ENCODE data around the gene ZNF451. TPM values are rescaled to one million over a fixed set of nuclear protein-coding genes. Genes with fewer than 3 reads are reported as not detected.

The ZNF451 gene
- total and polyA plus RNA-seq, 3 experiments from 2014 or later, result 22.1 to 48.7 (median 47.4) TPM

GRCh38 chr6:57177545-57178265, 87.7 kb downstream of the ZNF451 start:
- peak overlapping the region in 1 of 8 donors; percentile 65 for H3K27ac Mint-ChIP-seq
- no peak overlapping the region for H3K4me3 Mint-ChIP-seq
- Histone ChIP-seq H3K27me3 (ENCODE audit: insufficient read depth, low read length, poor library complexity, severe bottlenecking) (no peaks in the 10 kb centered on the region), H3K9me3 (ENCODE audit: low read length) (no peaks in the 10 kb centered on the region), H3K27ac (ENCODE audit: low read depth, low read length) (no peak overlapping the region), H3K36me3 (ENCODE audit: insufficient read depth, low read length) (no peaks in the 10 kb centered on the region), H3K4me1 (ENCODE audit: insufficient read depth, low read length) (peaks cover 7% of the 10 kb centered on the region), H3K4me3 (ENCODE audit: low read length) (no peak overlapping the region)
- peaks cover 24 to 58% (median 36%) of the 10 kb centered on the region in 3 donors for H3K4me1 Mint-ChIP-seq
- DNase-seq, result no peak
- peaks cover 0 to 16% (median 2%) of the 10 kb centered on the region in 3 donors for H3K36me3 Mint-ChIP-seq
- H3K9me3 Mint-ChIP-seq, result no peaks in the 10 kb centered on the region
- POLR2A ChIA-PET, result no interaction called here
- H3K27me3 Mint-ChIP-seq, result no peaks in the 10 kb centered on the region
- CTCF ChIA-PET, result no interaction called here

DNA sequence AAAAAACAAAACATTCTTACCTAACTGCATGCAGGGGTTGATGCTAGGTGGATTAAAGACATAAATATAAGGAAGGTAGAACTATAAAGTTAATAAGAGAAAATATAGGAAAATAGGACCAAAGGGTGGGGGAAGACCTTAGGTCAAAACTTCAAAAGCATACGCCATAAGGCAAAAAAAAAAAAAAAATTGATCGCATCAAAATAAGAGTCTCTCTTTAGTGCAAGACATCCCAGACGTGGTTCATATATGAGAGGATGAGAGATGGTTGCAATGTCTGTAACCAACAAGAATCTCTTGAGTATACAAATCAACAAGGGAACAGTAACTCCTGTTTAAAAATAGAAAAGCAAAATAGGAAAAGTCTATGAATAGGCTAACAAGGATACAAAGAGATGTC, 90.6 kb downstream of the ZNF451 start:
- H3K4me1 ChIP-seq (ENCODE audit: insufficient read depth, low read length), result no peaks in the 10 kb centered on the region
- POLR2A ChIA-PET, result no interaction called here
- DNase-seq, result no peak
- no peaks in the 10 kb centered on the region for H3K27me3 ChIP-seq (ENCODE audit: insufficient read depth, low read length, poor library complexity, severe bottlenecking)
- Mint-ChIP-seq H3K4me1 (peaks cover 9 to 30% (median 10%) of the 10 kb centered on the region in 3 donors), H3K9me3 (no peaks in the 10 kb centered on the region), H3K27ac (peak overlapping the region in 2 of 8 donors; percentile 3 to 34), H3K4me3 (no peak overlapping the region), H3K36me3 (peaks cover 0 to 30% (median 5%) of the 10 kb centered on the region in 3 donors), H3K27me3 (no peaks in the 10 kb centered on the region)
- H3K4me3 ChIP-seq (ENCODE audit: low read length), result no peak overlapping the region
- CTCF ChIA-PET, result no interaction called here
- H3K9me3 ChIP-seq (ENCODE audit: low read length), result no peaks in the 10 kb centered on the region
- peaks cover 7% of the 10 kb centered on the region for H3K36me3 ChIP-seq (ENCODE audit: insufficient read depth, low read length)
- H3K27ac ChIP-seq (ENCODE audit: low read depth, low read length), result no peak overlapping the region

- H3K9me3 Mint-ChIP-seq, result no peaks in the 10 kb centered on the region
- peaks cover 3 to 34% (median 9%) of the 10 kb centered on the region in 3 donors for H3K36me3 Mint-ChIP-seq
- H3K27me3 Mint-ChIP-seq, result no peaks in the 10 kb centered on the region
- CTCF ChIA-PET, result interaction anchor here (0.7 to 1.9 kb wide), 3 partner anchors 9 to 18 kb away, joined by 3 to 4 read pairs (median 3); no protein-coding TSS in a partner anchor
- Histone ChIP-seq H3K27ac (ENCODE audit: low read depth, low read length) (no peak overlapping the region), H3K4me1 (ENCODE audit: insufficient read depth, low read length) (no peaks in the 10 kb centered on the region), H3K9me3 (ENCODE audit: low read length) (no peaks in the 10 kb centered on the region), H3K27me3 (ENCODE audit: insufficient read depth, low read length, poor library complexity, severe bottlenecking) (no peaks in the 10 kb centered on the region), H3K36me3 (ENCODE audit: insufficient read depth, low read length) (peaks cover 7% of the 10 kb centered on the region), H3K4me3 (ENCODE audit: low read length) (no peak overlapping the region)
- H3K4me3 Mint-ChIP-seq, result no peak overlapping the region
- peak overlapping the region in 4 of 8 donors; percentile 2 to 85 (median 18) for H3K27ac Mint-ChIP-seq
- POLR2A ChIA-PET, result interaction anchor here (1.0 kb wide), 1 partner anchor 10 kb away, joined by 3 read pairs; the partner anchor contains the start of gene BAG2
- peaks cover 3 to 18% (median 8%) of the 10 kb centered on the region in 3 donors for H3K4me1 Mint-ChIP-seq
- DNase-seq, result no peak
Measured at GRCh38 chr6:57182017-57182432, 92.0 kb downstream of the ZNF451 start.

GRCh38 chr6:57183336-57183735, 93.3 kb downstream of the ZNF451 start:
- POLR2A ChIA-PET, result no interaction called here
- H3K27ac ChIP-seq (ENCODE audit: low read depth, low read length), result no peak overlapping the region
- no peak for DNase-seq
- peaks cover 0 to 9% (median 0%) of the 10 kb centered on the region in 3 donors for H3K4me1 Mint-ChIP-seq
- H3K27ac Mint-ChIP-seq, result peak overlapping the region in 1 of 8 donors; percentile 3
- H3K4me3 Mint-ChIP-seq, result no peak overlapping the region
- peaks cover 3 to 34% (median 10%) of the 10 kb centered on the region in 3 donors for H3K36me3 Mint-ChIP-seq
- H3K4me3 ChIP-seq (ENCODE audit: low read length), result no peak overlapping the region
- no peaks in the 10 kb centered on the region for H3K9me3 ChIP-seq (ENCODE audit: low read length)
- H3K27me3 Mint-ChIP-seq, result no peaks in the 10 kb centered on the region
- no peaks in the 10 kb centered on the region for H3K9me3 Mint-ChIP-seq
- CTCF ChIA-PET, result interaction anchor here (1.0 to 1.4 kb wide), 2 partner anchors 11 to 38 kb away, joined by 3 to 4 read pairs; partner anchors contain the start of gene BAG2
- H3K36me3 ChIP-seq (ENCODE audit: insufficient read depth, low read length), result peaks cover 7% of the 10 kb centered on the region
- no peaks in the 10 kb centered on the region for H3K27me3 ChIP-seq (ENCODE audit: insufficient read depth, low read length, poor library complexity, severe bottlenecking)
- no peaks in the 10 kb centered on the region for H3K4me1 ChIP-seq (ENCODE audit: insufficient read depth, low read length)

DNA sequence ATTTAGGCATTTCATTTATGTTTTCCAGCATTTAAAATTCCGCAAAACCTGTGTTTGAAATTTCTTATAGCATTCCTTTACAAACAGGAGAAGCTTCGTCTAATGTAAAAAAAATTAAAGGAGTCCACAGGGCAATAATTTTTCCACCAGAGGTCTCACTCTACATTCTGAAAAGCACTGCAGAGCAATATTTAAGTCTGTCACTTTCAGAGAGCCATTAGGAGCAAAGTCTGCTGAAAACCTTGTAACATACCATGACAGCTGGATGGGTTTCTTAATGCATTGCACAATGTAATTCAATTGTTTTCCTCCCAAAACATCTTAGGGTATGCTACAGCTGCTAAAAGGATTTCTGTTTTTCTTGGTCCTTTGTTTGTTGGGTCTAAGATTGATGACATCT, 100.2 kb downstream of the ZNF451 start:
- H3K27me3 Mint-ChIP-seq, result no peaks in the 10 kb centered on the region
- ChIA-PET CTCF (interaction anchor here (1.4 kb wide), 1 partner anchor 10 kb away, joined by 4 read pairs; no protein-coding TSS in a partner anchor), POLR2A (no interaction called here)
- Histone ChIP-seq H3K27me3 (ENCODE audit: insufficient read depth, low read length, poor library complexity, severe bottlenecking) (no peaks in the 10 kb centered on the region), H3K4me3 (ENCODE audit: low read length) (no peak overlapping the region), H3K36me3 (ENCODE audit: insufficient read depth, low read length) (no peaks in the 10 kb centered on the region), H3K9me3 (ENCODE audit: low read length) (no peaks in the 10 kb centered on the region), H3K27ac (ENCODE audit: low read depth, low read length) (no peak overlapping the region), H3K4me1 (ENCODE audit: insufficient read depth, low read length) (no peaks in the 10 kb centered on the region)
- no peaks in the 10 kb centered on the region for H3K9me3 Mint-ChIP-seq
- no peaks in the 10 kb centered on the region for H3K4me1 Mint-ChIP-seq
- no peak overlapping the region for H3K27ac Mint-ChIP-seq
- DNase-seq, result no peak
- H3K4me3 Mint-ChIP-seq, result no peak overlapping the region
- peaks cover 3 to 5% (median 4%) of the 10 kb centered on the region in 3 donors for H3K36me3 Mint-ChIP-seq

DNA sequence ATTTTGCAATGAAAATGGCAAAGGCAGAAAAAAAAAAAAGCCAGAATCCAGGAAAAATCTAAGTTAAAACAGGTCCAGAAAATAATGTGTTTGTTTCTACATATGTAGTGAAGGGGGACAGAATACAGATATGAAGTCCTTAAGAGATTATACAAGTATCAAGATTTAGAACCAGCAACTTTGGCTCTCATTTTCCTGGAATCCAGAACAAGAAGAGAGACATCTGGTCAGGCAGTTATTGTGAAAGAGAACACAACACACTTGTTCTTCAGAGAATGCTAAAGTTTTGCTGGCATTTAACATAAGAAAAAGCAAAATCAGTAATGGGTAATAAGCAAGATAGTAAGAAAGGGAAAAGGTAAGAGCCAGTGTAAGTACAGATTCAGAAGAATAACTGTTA, 103.2 kb downstream of the ZNF451 start:
- Mint-ChIP-seq H3K27me3 (no peaks in the 10 kb centered on the region), H3K9me3 (no peaks in the 10 kb centered on the region), H3K27ac (no peak overlapping the region), H3K4me3 (no peak overlapping the region), H3K4me1 (no peaks in the 10 kb centered on the region), H3K36me3 (peaks cover 0 to 5% (median 0%) of the 10 kb centered on the region in 3 donors)
- Histone ChIP-seq H3K4me1 (ENCODE audit: insufficient read depth, low read length) (no peaks in the 10 kb centered on the region), H3K27me3 (ENCODE audit: insufficient read depth, low read length, poor library complexity, severe bottlenecking) (no peaks in the 10 kb centered on the region), H3K27ac (ENCODE audit: low read depth, low read length) (no peak overlapping the region), H3K9me3 (ENCODE audit: low read length) (no peaks in the 10 kb centered on the region), H3K36me3 (ENCODE audit: insufficient read depth, low read length) (no peaks in the 10 kb centered on the region), H3K4me3 (ENCODE audit: low read length) (no peak overlapping the region)
- CTCF ChIA-PET, result no interaction called here
- DNase-seq, result no peak
- POLR2A ChIA-PET, result no interaction called here

GRCh38 chr6:57195457-57195856, 105.5 kb downstream of the ZNF451 start:
- no peaks in the 10 kb centered on the region for H3K36me3 ChIP-seq (ENCODE audit: insufficient read depth, low read length)
- H3K9me3 Mint-ChIP-seq, result no peaks in the 10 kb centered on the region
- no peak for DNase-seq
- no peaks in the 10 kb centered on the region for H3K27me3 ChIP-seq (ENCODE audit: insufficient read depth, low read length, poor library complexity, severe bottlenecking)
- H3K4me3 Mint-ChIP-seq, result no peak overlapping the region
- no peak overlapping the region for H3K27ac ChIP-seq (ENCODE audit: low read depth, low read length)
- POLR2A ChIA-PET, result no interaction called here
- no peaks in the 10 kb centered on the region for H3K9me3 ChIP-seq (ENCODE audit: low read length)
- CTCF ChIA-PET, result interaction anchor here (1.3 kb wide), 1 partner anchor 121 kb away, joined by 3 read pairs; no protein-coding TSS in a partner anchor
- H3K4me1 Mint-ChIP-seq, result no peaks in the 10 kb centered on the region
- H3K27ac Mint-ChIP-seq, result no peak overlapping the region
- no peak overlapping the region for H3K4me3 ChIP-seq (ENCODE audit: low read length)
- H3K27me3 Mint-ChIP-seq, result no peaks in the 10 kb centered on the region
- no peaks in the 10 kb centered on the region for H3K4me1 ChIP-seq (ENCODE audit: insufficient read depth, low read length)
- peaks cover 0 to 3% (median 0%) of the 10 kb centered on the region in 3 donors for H3K36me3 Mint-ChIP-seq

DNA sequence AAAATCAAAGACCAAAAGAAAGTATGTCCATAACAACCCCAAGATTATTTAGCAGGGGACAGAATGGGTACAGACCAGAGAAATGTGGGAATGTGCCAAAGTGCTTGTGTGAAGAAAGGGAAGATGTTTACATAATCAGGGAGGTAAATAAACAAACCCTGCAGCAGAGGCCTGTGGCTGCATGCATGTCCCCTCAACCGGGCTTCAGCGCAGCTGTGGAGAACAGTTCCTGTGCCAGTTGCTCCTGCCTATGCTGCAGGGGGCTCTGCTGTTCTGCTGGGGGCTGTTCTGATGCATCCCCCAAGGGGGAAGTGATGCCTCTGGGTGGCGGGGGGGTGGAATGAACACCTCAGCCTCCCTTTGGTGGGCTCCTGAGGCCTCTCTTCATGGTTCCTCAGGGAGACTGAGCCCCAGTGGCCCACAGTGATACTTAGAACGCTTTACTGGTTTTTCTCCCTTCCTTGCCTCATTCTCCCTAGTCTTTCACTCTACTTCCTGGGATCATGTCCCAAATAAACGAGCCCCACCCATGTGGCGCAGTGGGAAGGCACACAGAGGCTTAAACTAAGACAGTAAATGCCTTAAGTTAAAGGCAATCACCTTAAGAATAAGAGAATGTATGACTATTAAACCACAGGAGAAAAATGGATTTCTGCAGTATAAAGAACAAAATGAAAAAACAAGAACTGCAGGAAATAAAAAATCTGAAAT, 109.1 kb downstream of the ZNF451 start:
- peaks cover 0 to 2% of the 10 kb centered on the region in 2 donors for H3K27me3 Mint-ChIP-seq
- peaks cover 0 to 3% (median 0%) of the 10 kb centered on the region in 3 donors for H3K36me3 Mint-ChIP-seq
- Histone ChIP-seq H3K4me3 (ENCODE audit: low read length) (no peak overlapping the region), H3K27me3 (ENCODE audit: insufficient read depth, low read length, poor library complexity, severe bottlenecking) (no peaks in the 10 kb centered on the region), H3K36me3 (ENCODE audit: insufficient read depth, low read length) (no peaks in the 10 kb centered on the region), H3K4me1 (ENCODE audit: insufficient read depth, low read length) (no peaks in the 10 kb centered on the region), H3K27ac (ENCODE audit: low read depth, low read length) (no peak overlapping the region), H3K9me3 (ENCODE audit: low read length) (no peaks in the 10 kb centered on the region)
- DNase-seq, result no peak
- ChIA-PET CTCF (no interaction called here), POLR2A (no interaction called here)
- no peak overlapping the region for H3K4me3 Mint-ChIP-seq
- H3K9me3 Mint-ChIP-seq, result no peaks in the 10 kb centered on the region
- H3K4me1 Mint-ChIP-seq, result no peaks in the 10 kb centered on the region
- H3K27ac Mint-ChIP-seq, result no peak overlapping the region
